ENCODE data around the gene SCAPER.

SCAPER gene

GRCh38 chr15:76426941-76427340 lies 478.2 kb downstream of the SCAPER start:
- DNase-seq = no peak

GRCh38 chr15:76418352-76419140 lies 486.6 kb downstream of the SCAPER start:
- intact Hi-C loops (cut with DNase I) = no loop called here
- DNase-seq = no peak

More at GRCh38 chr15:76426941-76427340, 478.2 kb downstream of the SCAPER start:
- intact Hi-C loops (cut with DNase I) = no loop called here

- intact Hi-C loops (cut with DNase I) = no loop called here
These were observed 503.9 kb downstream of the SCAPER start for GRCh38 chr15:76401285-76401684.

GRCh38 chr15:76398317-76399104 lies 506.6 kb downstream of the SCAPER start:
- intact Hi-C loops (cut with DNase I) = no loop called here
- DNase-seq = no peak

More at GRCh38 chr15:76401285-76401684, 503.9 kb downstream of the SCAPER start:
- DNase-seq = no peak

GRCh38 chr15:76393614-76394013 lies 511.5 kb downstream of the SCAPER start:
- no peak for DNase-seq
- intact Hi-C loops (cut with DNase I) = no loop called here

GRCh38 chr15:76391847-76392246 lies 513.3 kb downstream of the SCAPER start:
- DNase-seq = no peak
- intact Hi-C loops (cut with DNase I) = no loop called here

GRCh38 chr15:76391309-76391708 lies 513.8 kb downstream of the SCAPER start:
- no peak for DNase-seq
- intact Hi-C loops (cut with DNase I) = no loop called here

- intact Hi-C loops (cut with DNase I) = no loop called here
These were observed 514.6 kb downstream of the SCAPER start for GRCh38 chr15:76390571-76390970.

GRCh38 chr15:76386926-76387325 lies 518.2 kb downstream of the SCAPER start:
- DNase-seq = no peak
- intact Hi-C loops (cut with DNase I) = no loop called here

More at GRCh38 chr15:76390571-76390970, 514.6 kb downstream of the SCAPER start:
- DNase-seq = no peak

- intact Hi-C loops (cut with DNase I) = no loop called here
These were observed 519.0 kb downstream of the SCAPER start for GRCh38 chr15:76386178-76386577.

GRCh38 chr15:76384409-76384808 lies 520.7 kb downstream of the SCAPER start:
- intact Hi-C loops (cut with DNase I) = no loop called here
- no peak for DNase-seq

More at GRCh38 chr15:76386178-76386577, 519.0 kb downstream of the SCAPER start:
- no peak for DNase-seq

GRCh38 chr15:76382987-76383728 lies 522.0 kb downstream of the SCAPER start:
- intact Hi-C loops (cut with DNase I) = no loop called here
- no peak for DNase-seq

- intact Hi-C loops (cut with DNase I) = no loop called here
These were observed 523.8 kb downstream of the SCAPER start for GRCh38 chr15:76381366-76381765.

GRCh38 chr15:76380249-76380648 lies 524.9 kb downstream of the SCAPER start:
- DNase-seq = no peak
- intact Hi-C loops (cut with DNase I) = no loop called here

More at GRCh38 chr15:76381366-76381765, 523.8 kb downstream of the SCAPER start:
- no peak for DNase-seq

GRCh38 chr15:76378691-76379090 lies 526.4 kb downstream of the SCAPER start:
- intact Hi-C loops (cut with DNase I) = no loop called here
- DNase-seq = no peak

GRCh38 chr15:76377751-76378150 lies 527.4 kb downstream of the SCAPER start:
- intact Hi-C loops (cut with DNase I) = no loop called here
- DNase-seq = no peak

- intact Hi-C loops (cut with DNase I) = no loop called here
- no peak for DNase-seq
These were observed 527.9 kb downstream of the SCAPER start for GRCh38 chr15:76377217-76377616.

GRCh38 chr15:76376816-76377215 lies 528.3 kb downstream of the SCAPER start:
- intact Hi-C loops (cut with DNase I) = no loop called here
- DNase-seq = no peak

- no peak for DNase-seq
- intact Hi-C loops (cut with DNase I) = no loop called here
These were observed 529.1 kb downstream of the SCAPER start for GRCh38 chr15:76376029-76376428.

Measured in head of caudate nucleus (tissue), 42 donors.